ENCODE results near the gene EFS. TPM values are rescaled to one million over a fixed set of nuclear protein-coding genes. Genes with fewer than 3 reads are reported as not detected.
"Not testable (repeated sequence)": the region's sequence is repeated elsewhere in the genome, so short reads cannot be mapped to it uniquely, and the experiment has no call there.

The EFS gene
- total RNA-seq, 1 donor from 2014 or later, result 38.1 TPM

DNA sequence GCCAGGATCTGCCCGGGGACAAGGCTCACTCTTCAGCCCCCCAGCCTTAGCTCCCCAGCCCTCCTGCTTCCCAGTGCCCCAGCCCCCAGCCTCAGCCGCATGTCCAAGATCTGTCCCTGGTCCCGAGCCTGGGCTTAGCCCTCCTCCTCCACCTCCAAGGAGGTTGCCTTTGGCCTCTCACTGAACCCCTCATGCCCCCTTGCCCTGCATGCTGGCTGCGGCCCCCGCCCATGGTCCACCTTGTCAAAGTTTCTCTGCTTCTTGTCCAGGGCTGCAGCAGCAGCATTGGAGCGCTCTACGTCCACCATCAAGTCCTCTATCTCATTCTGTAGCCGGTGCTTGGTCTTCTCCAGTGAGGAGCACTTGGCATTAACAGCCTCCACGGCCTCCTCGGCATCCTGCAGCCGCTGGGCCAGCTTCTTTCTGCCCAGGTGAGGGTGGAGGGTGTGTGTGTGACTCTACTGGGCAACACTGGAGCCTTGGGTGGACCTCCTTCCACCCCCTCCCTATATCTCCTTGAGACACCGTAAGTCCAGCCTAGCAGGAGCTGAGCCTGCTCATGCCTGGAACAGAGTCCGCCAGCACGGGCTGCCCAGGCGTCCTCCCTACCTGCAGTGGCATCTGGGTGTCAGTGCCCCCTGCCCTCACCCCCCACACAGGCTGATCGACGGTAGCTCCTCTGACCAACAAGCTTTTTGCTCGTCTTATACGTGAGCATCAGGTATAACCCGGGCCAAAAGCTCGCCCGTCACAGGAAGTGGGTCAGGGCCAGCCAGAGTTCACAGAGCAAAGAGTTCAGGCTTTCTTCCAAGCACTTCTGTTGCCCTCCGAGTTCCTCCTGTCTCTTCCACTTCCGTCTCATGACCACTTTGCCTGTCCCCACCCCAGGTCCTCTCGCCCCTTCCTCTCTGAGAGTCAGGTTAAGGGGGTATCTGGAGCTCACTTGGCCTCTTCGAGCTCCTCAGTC is 23.2 kb upstream of the EFS start:
- intact Hi-C loops (cut with DNase I), result no loop called here
- TF ChIP-seq, protein P1, sequence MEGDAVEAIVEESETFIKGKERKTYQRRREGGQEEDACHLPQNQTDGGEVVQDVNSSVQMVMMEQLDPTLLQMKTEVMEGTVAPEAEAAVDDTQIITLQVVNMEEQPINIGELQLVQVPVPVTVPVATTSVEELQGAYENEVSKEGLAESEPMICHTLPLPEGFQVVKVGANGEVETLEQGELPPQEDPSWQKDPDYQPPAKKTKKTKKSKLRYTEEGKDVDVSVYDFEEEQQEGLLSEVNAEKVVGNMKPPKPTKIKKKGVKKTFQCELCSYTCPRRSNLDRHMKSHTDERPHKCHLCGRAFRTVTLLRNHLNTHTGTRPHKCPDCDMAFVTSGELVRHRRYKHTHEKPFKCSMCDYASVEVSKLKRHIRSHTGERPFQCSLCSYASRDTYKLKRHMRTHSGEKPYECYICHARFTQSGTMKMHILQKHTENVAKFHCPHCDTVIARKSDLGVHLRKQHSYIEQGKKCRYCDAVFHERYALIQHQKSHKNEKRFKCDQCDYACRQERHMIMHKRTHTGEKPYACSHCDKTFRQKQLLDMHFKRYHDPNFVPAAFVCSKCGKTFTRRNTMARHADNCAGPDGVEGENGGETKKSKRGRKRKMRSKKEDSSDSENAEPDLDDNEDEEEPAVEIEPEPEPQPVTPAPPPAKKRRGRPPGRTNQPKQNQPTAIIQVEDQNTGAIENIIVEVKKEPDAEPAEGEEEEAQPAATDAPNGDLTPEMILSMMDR (IDR thresholded peaks at IDR 0.05), result no peak
- no peak for DNase-seq (ENCODE audit: low spot score in 2 of 2)
- no peaks in the 10 kb centered on the region for H3K9me3 ChIP-seq
- no peaks in the 10 kb centered on the region for H3K27me3 ChIP-seq
- H3K4me3 ChIP-seq, result no peak overlapping the region
- no peak overlapping the region for H3K27ac ChIP-seq
- H3K4me1 ChIP-seq, result no peaks in the 10 kb centered on the region
- H3K36me3 ChIP-seq, result no peaks in the 10 kb centered on the region

DNA sequence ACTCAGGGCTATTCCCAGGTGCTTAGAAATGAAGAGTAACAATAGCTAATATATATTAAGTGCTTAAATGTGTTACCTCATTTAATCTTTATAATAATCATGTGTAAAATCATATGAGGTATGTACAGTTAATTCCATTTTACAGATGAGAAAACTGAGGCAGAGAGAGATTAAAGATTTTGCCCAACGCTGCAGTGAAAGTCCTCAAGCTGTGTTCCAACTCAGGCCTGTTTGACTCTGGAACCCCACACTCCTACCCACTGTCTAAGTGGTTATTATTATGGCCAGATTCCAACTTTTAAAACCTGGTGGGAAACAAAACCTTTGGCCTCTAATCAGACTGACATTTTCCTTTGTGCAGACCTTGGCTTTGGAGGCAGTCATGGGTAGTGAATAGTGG is 22.0 kb upstream of the EFS start:
- no peak overlapping the region for H3K27ac ChIP-seq
- TF ChIP-seq, protein P1 (IDR thresholded peaks at IDR 0.05), result no peak
- DNase-seq (ENCODE audit: low spot score in 2 of 2), result no peak
- H3K27me3 ChIP-seq, result no peaks in the 10 kb centered on the region
- intact Hi-C loops (cut with DNase I), result no loop called here
- H3K4me1 ChIP-seq, result no peaks in the 10 kb centered on the region
- no peaks in the 10 kb centered on the region for H3K36me3 ChIP-seq
- H3K4me3 ChIP-seq, result no peak overlapping the region
- no peaks in the 10 kb centered on the region for H3K9me3 ChIP-seq

DNA sequence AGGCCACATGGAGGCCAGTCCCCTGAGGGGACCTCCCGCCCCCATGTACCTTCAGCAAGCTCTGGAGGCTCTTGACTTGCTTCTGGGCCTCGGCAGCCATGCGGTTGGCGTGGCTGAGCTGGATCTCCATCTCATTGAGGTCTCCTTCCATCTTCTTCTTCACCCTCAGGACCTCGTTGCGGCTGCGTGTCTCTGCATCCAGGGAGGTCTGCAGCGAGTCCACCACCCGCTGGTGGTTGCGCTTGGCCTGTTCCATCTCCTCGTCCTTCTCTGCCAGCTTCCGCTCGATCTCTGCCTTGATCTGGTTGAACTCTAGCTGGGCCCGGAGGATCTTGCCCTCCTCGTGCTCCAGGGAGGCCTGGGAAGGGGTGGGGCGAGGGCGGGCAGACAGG is 21.3 kb upstream of the EFS start:
- H3K27ac ChIP-seq; intact Hi-C loops (cut with DNase I); H3K9me3 ChIP-seq; H3K36me3 ChIP-seq; H3K27me3 ChIP-seq; H3K4me1 ChIP-seq; DNase-seq (ENCODE audit: low spot score in 2 of 2); H3K4me3 ChIP-seq: not testable (repeated sequence)

DNA sequence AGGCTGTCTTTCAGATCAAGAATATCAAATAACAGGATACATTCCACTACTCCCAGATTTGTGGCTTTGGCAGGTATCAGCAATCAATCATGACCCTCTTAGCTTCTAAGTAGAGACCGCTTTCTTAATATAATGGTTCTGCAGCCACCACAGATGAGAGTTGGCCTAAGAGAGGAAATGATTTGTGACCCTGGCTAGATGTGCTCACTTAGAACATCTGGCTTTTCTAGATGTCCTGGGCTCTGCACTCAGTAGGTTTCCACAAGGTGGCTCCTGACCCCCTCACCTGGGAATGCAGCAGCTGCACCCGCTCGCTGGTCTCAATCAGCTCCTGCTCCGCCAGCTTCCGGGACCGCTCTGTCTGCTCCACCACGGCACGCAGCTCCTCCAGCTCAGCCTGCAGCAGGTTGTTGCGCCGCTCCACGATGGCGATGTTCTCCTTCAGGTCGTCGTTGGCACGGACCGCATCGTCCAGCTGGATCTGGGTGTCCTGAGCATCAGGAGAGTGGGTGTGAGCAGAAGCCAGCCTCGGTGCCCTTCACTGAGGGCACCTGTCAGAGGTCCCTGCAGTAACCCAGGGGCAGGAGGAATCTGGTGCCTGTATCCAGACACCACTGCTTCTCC is 20.8 kb upstream of the EFS start:
- H3K4me1 ChIP-seq, result no peaks in the 10 kb centered on the region
- TF ChIP-seq, protein P1 (IDR thresholded peaks at IDR 0.05), result no peak
- no peak overlapping the region for H3K4me3 ChIP-seq
- H3K36me3 ChIP-seq, result no peaks in the 10 kb centered on the region
- intact Hi-C loops (cut with DNase I), result no loop called here
- H3K9me3 ChIP-seq, result no peaks in the 10 kb centered on the region
- no peak overlapping the region for H3K27ac ChIP-seq
- no peak for DNase-seq (ENCODE audit: low spot score in 2 of 2)
- H3K27me3 ChIP-seq, result no peaks in the 10 kb centered on the region

DNA sequence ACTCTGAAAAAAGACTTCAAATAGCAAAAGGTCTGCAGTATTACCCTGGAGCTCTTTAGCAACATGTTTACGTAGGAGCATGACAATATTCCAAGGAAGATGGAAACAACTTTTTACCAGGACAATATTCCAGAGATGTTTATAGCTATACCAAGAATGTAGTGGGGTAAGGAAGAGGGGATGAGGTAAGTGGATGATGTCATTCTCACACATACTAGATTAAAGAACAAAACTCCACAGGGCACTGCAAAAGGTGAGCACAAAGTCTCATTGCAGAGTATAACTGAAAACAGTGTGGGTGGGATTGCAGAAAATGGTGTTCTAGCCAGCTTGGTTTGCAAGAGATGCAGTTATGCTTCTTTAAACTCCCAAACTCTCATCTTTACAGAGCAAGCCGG is 20.3 kb upstream of the EFS start:
- H3K36me3 ChIP-seq, result no peaks in the 10 kb centered on the region

More for the DNA sequence above, 20.3 kb upstream of the EFS start:
- intact Hi-C loops (cut with DNase I), result no loop called here
- H3K9me3 ChIP-seq, result no peaks in the 10 kb centered on the region
- no peak for DNase-seq (ENCODE audit: low spot score in 2 of 2)
- TF ChIP-seq, protein P1 (IDR thresholded peaks at IDR 0.05), result no peak
- H3K27me3 ChIP-seq, result no peaks in the 10 kb centered on the region
- H3K4me3 ChIP-seq, result no peak overlapping the region
- no peak overlapping the region for H3K27ac ChIP-seq
- H3K4me1 ChIP-seq, result no peaks in the 10 kb centered on the region

All from ascending aorta (tissue), 2 donors.